Cardiac fibroblast (primary cell): ENCODE data around the gene KIAA0232.

Source experiments
- DNase-seq, 2 donors: peaks; one replicate each; pipeline versions ENCODE4 v3.0.0 to v3.0.0-alpha.2; 2010; ENCODE audit warnings: low read depth in 2 of 2
- H3K4me3 ChIP-seq, 2 donors: replicated peaks in 1 of 2; 1 replicate in 1 of 2; 2 replicates in 1 of 2; pipeline ENCODE4 v1.5.1; 2011; ENCODE audit warnings: low read depth in 2 of 2, low read length in 2 of 2, mild to moderate bottlenecking in 2 of 2, moderate library complexity in 1 of 2
- CTCF ChIP-seq: IDR thresholded peaks from one replicate; pipeline ENCODE4 v1.5.1; 2011; ENCODE audit warnings: low read depth, mild to moderate bottlenecking, low read length, inconsistent platforms

Gene KIAA0232

DNA sequence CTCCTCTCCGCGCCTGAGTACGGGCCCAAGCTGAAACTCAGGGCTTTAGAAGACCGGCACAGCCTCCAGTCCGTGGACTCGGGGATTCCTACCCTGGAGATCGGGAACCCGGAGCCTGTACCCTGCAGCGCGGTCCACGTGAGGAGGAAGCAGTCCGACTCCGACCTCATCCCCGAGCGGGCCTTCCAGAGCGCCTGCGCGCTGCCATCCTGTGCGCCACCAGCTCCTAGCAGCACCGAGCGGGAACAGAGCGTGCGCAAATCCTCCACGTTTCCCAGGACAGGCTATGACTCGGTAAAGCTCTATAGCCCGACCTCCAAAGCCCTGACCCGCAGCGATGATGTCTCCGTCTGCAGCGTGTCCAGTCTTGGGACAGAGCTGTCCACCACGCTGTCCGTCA is 141.0 kb downstream of the KIAA0232 start:
- H3K4me3 ChIP-seq: no peak overlapping the region
- no peak for TF ChIP-seq CTCF
- DNase-seq: no peak

GRCh38 chr4:6924361-6924779 is 141.8 kb downstream of the KIAA0232 start:
- no peak overlapping the region for H3K4me3 ChIP-seq
- TF ChIP-seq CTCF: no peak
- no peak for DNase-seq

- no peak for DNase-seq
- no peak for TF ChIP-seq CTCF
- H3K4me3 ChIP-seq: no peak overlapping the region
Measured at GRCh38 chr4:6925357-6925836, 142.9 kb downstream of the KIAA0232 start.

DNA sequence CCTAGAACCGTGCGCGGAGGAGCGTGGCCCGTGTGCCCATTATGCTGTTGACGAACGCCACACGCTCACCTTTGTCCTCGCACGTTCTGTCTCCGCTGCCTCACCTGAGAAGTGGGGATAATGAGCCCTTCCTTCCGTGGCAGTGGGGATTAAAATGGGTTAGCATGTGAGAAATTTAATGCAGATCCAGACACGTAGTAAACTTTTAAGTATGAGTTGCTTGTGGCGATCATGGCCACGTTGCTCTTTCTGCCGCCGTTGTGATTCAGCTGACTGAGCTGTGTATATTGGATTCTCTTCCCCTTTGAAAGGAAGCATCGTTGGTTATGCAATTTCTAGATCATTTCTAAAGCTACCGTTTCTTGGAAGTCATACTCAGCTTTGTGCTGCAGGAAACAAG is 143.6 kb downstream of the KIAA0232 start:
- DNase-seq: no peak
- TF ChIP-seq CTCF: no peak
- no peak overlapping the region for H3K4me3 ChIP-seq

GRCh38 chr4:6926681-6927478 is 144.4 kb downstream of the KIAA0232 start:
- DNase-seq: peak in 1 of 2 donors; percentile 38
- no peak overlapping the region for H3K4me3 ChIP-seq
- no peak for TF ChIP-seq CTCF

DNA sequence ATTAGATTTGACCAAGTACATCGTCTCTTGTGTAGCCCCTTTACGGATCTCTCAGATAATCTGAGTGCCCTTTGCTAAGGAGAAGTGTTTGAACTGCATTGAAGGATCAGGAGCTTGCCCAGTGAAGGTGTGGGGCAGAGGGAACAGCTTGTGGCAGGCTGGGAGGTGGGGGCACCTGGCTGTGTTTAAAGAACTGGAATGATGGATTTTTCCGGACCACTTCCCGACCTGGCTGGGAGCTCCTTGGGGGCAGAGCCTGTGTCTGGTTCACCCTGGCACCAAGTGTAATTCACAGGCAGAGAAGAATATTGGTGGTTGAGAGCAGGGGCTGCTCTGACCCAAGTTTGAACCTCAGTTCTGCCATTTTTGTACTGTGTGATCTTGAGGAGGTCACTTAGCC is 145.6 kb downstream of the KIAA0232 start:
- H3K4me3 ChIP-seq: no peak overlapping the region
- no peak for DNase-seq
- TF ChIP-seq CTCF: no peak
